Renal pelvis (tissue), 4 donors: ENCODE results near the gene C10orf67. TPM values are rescaled to one million over a fixed set of nuclear protein-coding genes. Genes with fewer than 3 reads are reported as not detected.

Source experiments
- DNase-seq: peaks from one replicate; pipeline ENCODE4 v3.0.0-alpha.2; 2013
- polyA plus RNA-seq, 3 donors: library from polyadenylated mRNA; unstranded; fragments of 120-200 nt; gene quantifications; one replicate each; pipeline ENCODE4 v1.2.1, GENCODE V29; 2013; ENCODE audit not compliant: insufficient read length in 3 of 3

Gene C10orf67
- polyA plus RNA-seq, 3 donors: 2.1 to 3.0 (median 2.2) TPM

GRCh38 chr10:23173214-23174073, 171.2 kb downstream of the C10orf67 start:
- DNase-seq: no peak

GRCh38 chr10:23172429-23173213, 172.0 kb downstream of the C10orf67 start:
- DNase-seq: no peak

GRCh38 chr10:23171232-23171876, 173.2 kb downstream of the C10orf67 start:
- peak; percentile 76 for DNase-seq

- DNase-seq: peak; percentile 70
Measured at GRCh38 chr10:23158370-23158769, 186.2 kb downstream of the C10orf67 start.

- peak; percentile 40 for DNase-seq
Measured at GRCh38 chr10:23157691-23158369, 186.8 kb downstream of the C10orf67 start.

- peak; percentile 78 for DNase-seq
Measured at GRCh38 chr10:23157239-23157681, 187.3 kb downstream of the C10orf67 start.

- DNase-seq: no peak
Measured at GRCh38 chr10:23156447-23157150, 188.0 kb downstream of the C10orf67 start.

GRCh38 chr10:23155169-23155568, 189.4 kb downstream of the C10orf67 start:
- no peak for DNase-seq

Other genes starting within 250 kb of the C10orf67 start
- gene MSRB2, start 249.2 kb downstream of the C10orf67 start, polyA plus RNA-seq: 10 to 100 TPM; 39.5 to 51.5 (median 47.9) TPM
- not detected for gene PTF1A, start 152.5 kb downstream of the C10orf67 start, polyA plus RNA-seq
- gene OTUD1, start 94.3 kb upstream of the C10orf67 start, polyA plus RNA-seq: 10 to 100 TPM; 22.2 to 22.8 (median 22.7) TPM